ENCODE measurements around the gene SLC24A3.
"Not testable (repeated sequence)": the region's sequence is repeated elsewhere in the genome, so short reads cannot be mapped to it uniquely, and the experiment has no call there.

The SLC24A3 gene

GRCh38 chr20:19677336-19677735 is 464.9 kb downstream of the SLC24A3 start:
- DNase-seq (ENCODE audit: low read depth in 2 of 2) = no peak

GRCh38 chr20:19678591-19678990 is 466.1 kb downstream of the SLC24A3 start:
- not testable (repeated sequence) for DNase-seq (ENCODE audit: low read depth in 2 of 2)

- DNase-seq (ENCODE audit: low read depth in 2 of 2) = no peak
Observed at GRCh38 chr20:19679900-19680495, 467.6 kb downstream of the SLC24A3 start.

GRCh38 chr20:19682249-19682648 is 469.8 kb downstream of the SLC24A3 start:
- no peak for DNase-seq (ENCODE audit: low read depth in 2 of 2)

- DNase-seq (ENCODE audit: low read depth in 2 of 2) = no peak
Observed at GRCh38 chr20:19683188-19683587, 470.7 kb downstream of the SLC24A3 start.

- no peak for DNase-seq (ENCODE audit: low read depth in 2 of 2)
Observed at GRCh38 chr20:19683822-19684221, 471.4 kb downstream of the SLC24A3 start.

GRCh38 chr20:19688031-19688806 is 475.8 kb downstream of the SLC24A3 start:
- DNase-seq (ENCODE audit: low read depth in 2 of 2) = no peak

GRCh38 chr20:19690462-19690861 is 478.0 kb downstream of the SLC24A3 start:
- no peak for DNase-seq (ENCODE audit: low read depth in 2 of 2)

GRCh38 chr20:19691125-19691524 is 478.7 kb downstream of the SLC24A3 start:
- DNase-seq (ENCODE audit: low read depth in 2 of 2) = no peak

- no peak for DNase-seq (ENCODE audit: low read depth in 2 of 2)
Observed at GRCh38 chr20:19692100-19692499, 479.7 kb downstream of the SLC24A3 start.

- DNase-seq (ENCODE audit: low read depth in 2 of 2) = peak; percentile 27 to 50
Observed at GRCh38 chr20:19692685-19693119, 480.3 kb downstream of the SLC24A3 start.

GRCh38 chr20:19693508-19693907 is 481.1 kb downstream of the SLC24A3 start:
- DNase-seq (ENCODE audit: low read depth in 2 of 2) = no peak

GRCh38 chr20:19695081-19695480 is 482.6 kb downstream of the SLC24A3 start:
- no peak for DNase-seq (ENCODE audit: low read depth in 2 of 2)

- DNase-seq (ENCODE audit: low read depth in 2 of 2) = no peak
Observed at GRCh38 chr20:19696620-19697019, 484.2 kb downstream of the SLC24A3 start.

- no peak for DNase-seq (ENCODE audit: low read depth in 2 of 2)
Observed at GRCh38 chr20:19697415-19697814, 485.0 kb downstream of the SLC24A3 start.

GRCh38 chr20:19699180-19699971 is 486.9 kb downstream of the SLC24A3 start:
- no peak for DNase-seq (ENCODE audit: low read depth in 2 of 2)

GRCh38 chr20:19701429-19701828 is 489.0 kb downstream of the SLC24A3 start:
- DNase-seq (ENCODE audit: low read depth in 2 of 2) = no peak

GRCh38 chr20:19706463-19706862 is 494.0 kb downstream of the SLC24A3 start:
- DNase-seq (ENCODE audit: low read depth in 2 of 2) = no peak

GRCh38 chr20:19709635-19710335 is 497.3 kb downstream of the SLC24A3 start:
- DNase-seq (ENCODE audit: low read depth in 2 of 2) = no peak

GRCh38 chr20:19710336-19711120 is 498.1 kb downstream of the SLC24A3 start:
- no peak for DNase-seq (ENCODE audit: low read depth in 2 of 2)

GRCh38 chr20:19711126-19711525 is 498.7 kb downstream of the SLC24A3 start:
- no peak for DNase-seq (ENCODE audit: low read depth in 2 of 2)
